Fibroblast of pulmonary artery (primary cell): Measurements from ENCODE around the gene CYP27C1.
"Not testable (repeated sequence)": the region's sequence is repeated elsewhere in the genome, so short reads cannot be mapped to it uniquely, and the experiment has no call there.

Experiments used
- DNase-seq: peaks from one replicate; pipeline ENCODE4 v3.0.0-alpha.2; 2010; ENCODE audit warnings: low read depth
- H3K4me3 ChIP-seq: replicated peaks from 2 replicates; pipeline ENCODE4 v1.5.1; 2011; ENCODE audit warnings: low read depth, mild to moderate bottlenecking, control low read depth, low read length, moderate library complexity
- CTCF ChIP-seq: IDR thresholded peaks from 2 replicates; pipeline ENCODE4 v1.5.1; 2011; ENCODE audit warnings: mild to moderate bottlenecking, control low read depth, low read length, inconsistent platforms; ENCODE audit errors: missing control alignments

CYP27C1 gene

DNA sequence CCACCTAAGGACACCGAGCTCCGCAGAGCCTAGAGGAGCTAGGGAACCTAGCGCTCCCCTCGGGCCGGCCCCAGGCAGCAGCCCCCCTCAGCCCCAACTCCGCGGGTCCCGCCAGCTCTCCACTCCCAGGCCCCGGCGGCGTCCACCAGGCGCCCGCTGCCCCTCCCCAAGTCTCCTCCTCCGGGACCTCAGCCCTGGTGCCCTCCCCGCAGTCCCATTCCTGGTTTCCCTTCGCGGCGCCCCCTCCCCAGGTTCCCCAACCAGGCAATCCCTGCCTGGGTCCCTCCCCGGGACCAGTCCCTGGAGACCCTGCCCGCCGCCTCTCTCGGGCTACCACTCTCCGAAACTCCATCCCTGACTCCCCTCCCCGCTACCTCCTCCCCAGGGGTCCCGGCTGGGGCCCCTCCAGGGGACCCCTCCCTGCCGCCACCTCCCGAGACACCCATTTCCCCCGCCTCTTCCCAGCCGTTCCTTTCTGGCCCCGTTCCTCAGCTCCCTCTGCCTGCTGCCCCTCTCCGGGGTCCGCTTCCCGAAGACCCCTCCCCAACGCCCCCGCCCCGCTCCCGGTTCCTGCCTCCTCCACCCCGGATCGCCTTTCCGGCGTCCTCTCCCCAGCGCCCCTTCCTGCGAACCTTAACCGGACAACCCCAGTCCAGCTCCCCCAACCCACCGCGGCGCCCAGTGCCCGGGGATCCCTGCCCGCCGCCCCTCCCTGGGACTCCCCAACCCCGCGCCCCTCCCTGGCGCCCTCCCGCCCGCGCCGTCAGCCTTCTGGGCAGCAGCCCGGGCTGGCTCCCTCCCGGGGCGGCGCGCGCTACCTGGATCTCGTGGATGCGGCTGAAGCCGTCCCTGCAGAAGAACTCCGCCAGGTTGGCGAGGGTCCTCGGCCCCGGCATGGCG is 678 bp downstream of the CYP27C1 start:
- no peak for TF ChIP-seq CTCF
- peak overlapping the region; percentile 38 for H3K4me3 ChIP-seq
- no peak for DNase-seq

GRCh38 chr2:127218812-127219170 is 1.3 kb downstream of the CYP27C1 start:
- no peak for DNase-seq
- peak overlapping the region; percentile 38 for H3K4me3 ChIP-seq
- TF ChIP-seq CTCF = no peak

DNA sequence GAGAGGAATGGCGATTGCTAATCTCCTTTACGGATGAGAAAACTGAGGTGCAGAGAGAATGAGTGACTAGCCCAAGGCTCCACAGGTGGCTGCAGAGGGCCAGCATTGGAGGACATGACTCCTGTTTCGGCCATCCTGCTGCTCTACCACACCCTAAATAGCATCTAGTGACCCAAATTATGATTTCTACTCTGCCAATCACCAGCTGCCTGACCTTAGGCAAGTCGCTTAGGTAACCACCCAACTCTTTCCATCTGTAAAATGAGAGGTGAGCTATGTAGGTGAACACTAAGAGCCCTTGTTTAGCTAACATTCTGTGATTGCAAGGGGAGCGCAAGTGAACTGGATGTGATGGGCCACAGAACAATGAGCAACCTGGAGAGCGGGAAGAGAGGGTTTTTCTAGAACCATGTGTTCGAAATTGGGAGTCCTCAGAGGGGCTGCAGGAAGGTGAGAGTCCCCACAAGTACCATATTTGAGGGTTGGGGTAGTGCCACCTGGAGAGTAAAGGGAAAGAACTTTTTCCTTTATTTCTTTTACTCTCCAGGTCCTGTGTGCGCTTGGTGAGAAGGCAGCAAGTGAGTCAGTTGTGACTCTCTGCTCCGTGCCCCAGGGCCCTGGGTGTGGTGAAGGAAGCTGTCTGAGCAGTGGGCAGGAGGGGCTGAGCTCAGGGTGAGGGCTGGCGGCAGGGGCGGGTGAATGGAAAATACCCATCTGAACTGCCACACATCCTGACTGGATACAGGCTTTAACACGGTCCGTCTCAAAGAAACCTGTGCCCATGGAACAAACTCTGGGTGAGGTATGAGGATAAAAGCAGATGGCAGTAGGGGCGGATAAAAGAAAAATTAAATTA is 2.4 kb downstream of the CYP27C1 start:
- DNase-seq = no peak
- no peak overlapping the region for H3K4me3 ChIP-seq
- TF ChIP-seq CTCF = no peak

DNA sequence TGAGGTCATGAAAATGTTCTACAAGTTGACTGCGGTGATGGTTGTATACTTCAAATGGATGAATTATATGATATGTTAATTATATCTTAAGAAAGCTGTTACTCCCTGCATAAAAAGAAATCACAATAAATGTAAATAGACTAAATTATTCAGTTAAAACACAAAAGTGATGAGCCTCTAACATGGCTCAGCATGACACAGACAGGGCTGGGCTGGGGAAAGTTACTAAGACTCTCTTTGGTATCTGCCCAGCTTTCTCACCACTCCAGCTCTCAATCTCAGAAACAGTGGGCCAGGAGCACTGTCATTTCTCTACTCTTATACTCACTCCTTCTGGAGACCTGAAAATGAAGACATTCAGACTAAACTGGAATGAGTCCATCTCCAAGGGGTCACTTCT is 3.5 kb downstream of the CYP27C1 start:
- DNase-seq = no peak
- H3K4me3 ChIP-seq = no peak overlapping the region
- no peak for TF ChIP-seq CTCF

DNA sequence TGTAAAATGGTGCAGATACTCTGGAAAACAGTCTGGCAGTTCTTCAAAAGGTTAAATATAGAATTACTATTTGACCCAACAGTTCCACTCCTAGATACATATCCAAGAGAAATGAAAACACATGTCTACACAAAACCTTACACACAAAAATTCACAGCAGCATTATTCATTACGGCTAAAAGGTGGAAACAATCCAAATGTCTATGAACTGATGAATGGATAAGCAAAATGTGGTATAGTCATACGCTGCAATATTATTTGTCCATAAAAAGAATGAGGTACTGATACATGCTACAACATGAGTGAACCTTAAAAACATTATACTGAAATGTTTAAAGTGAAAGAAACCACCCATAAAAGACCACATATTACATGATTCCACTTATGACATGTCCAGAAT is 4.0 kb downstream of the CYP27C1 start:
- TF ChIP-seq CTCF = no peak
- no peak overlapping the region for H3K4me3 ChIP-seq
- no peak for DNase-seq

DNA sequence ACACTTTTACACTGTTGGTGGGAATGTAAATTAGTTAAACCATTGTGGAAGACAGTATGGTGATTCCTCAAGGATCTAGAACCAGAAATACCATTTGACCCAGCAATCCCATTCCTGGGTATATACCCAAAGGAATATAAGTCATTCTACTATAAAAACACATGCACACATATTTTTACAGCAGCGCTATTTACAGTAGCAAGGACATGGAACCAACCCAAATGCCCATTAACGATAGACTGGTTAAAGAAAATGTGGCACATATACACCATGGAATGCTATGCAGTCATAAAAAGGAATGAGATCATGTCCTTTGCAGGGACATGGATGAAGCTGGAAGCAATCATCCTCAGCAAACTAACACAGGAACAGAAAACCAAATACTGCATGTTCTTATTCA is 5.9 kb downstream of the CYP27C1 start:
- not testable (repeated sequence) for DNase-seq, H3K4me3 ChIP-seq

GRCh38 chr2:127208313-127208712 is 11.8 kb downstream of the CYP27C1 start:
- no peak for TF ChIP-seq CTCF
- H3K4me3 ChIP-seq = no peak overlapping the region
- DNase-seq = no peak
